A549 (cell line): ENCODE data around the gene CLSTN2.

Experiments used
- BHLHE40 ChIP-seq: IDR thresholded peaks from 2 replicates; pipeline ENCODE4 v1.6.1; 2012; ENCODE audit warnings: low read depth, low read length, inconsistent platforms
- EP300 ChIP-seq, 2 experiments: fragments of >200 bp; sonication (Bioruptor Twin); formaldehyde crosslinking; IDR thresholded peaks; 2 replicates in 1 of 2; 3 replicates in 1 of 2; pipeline ENCODE4 v1.6.1; 2016 to 2017
- FOSL2 ChIP-seq, 2 experiments: fragments of 450-650 bp in 1 of 2; fragments of >200 bp in 1 of 2; sonication (Bioruptor Twin) in 1 of 2; formaldehyde crosslinking; IDR thresholded peaks; 2 replicates each; pipeline versions ENCODE4 v1.5.0 to v1.6.1; 2016 to 2020; ENCODE audit warnings: mild to moderate bottlenecking in 1 of 2, moderate library complexity in 1 of 2
- JUN ChIP-seq, 2 experiments: fragments of >200 bp; sonication (Bioruptor Twin); formaldehyde crosslinking; IDR thresholded peaks; 2 replicates in 1 of 2; 3 replicates in 1 of 2; pipeline ENCODE4 v1.6.1; 2016 to 2017
- MAFK ChIP-seq: fragments of 450-650 bp; IDR thresholded peaks from 2 replicates; pipeline ENCODE4 v1.6.1; 2014; ENCODE audit not compliant: partially characterized antibody
- MYC ChIP-seq: IDR thresholded peaks from 2 replicates; pipeline ENCODE4 v1.6.1; 2012; ENCODE audit warnings: mild to moderate bottlenecking, inconsistent platforms, low read length, improper control_type of control experiment, borderline replicate concordance
- POLR2A ChIP-seq: IDR thresholded peaks from 2 replicates; pipeline ENCODE4 v1.6.1; 2012; ENCODE audit warnings: mild to moderate bottlenecking, low read length
- RCOR1 ChIP-seq: fragments of 150-350 bp; IDR thresholded peaks from 2 replicates; pipeline ENCODE4 v1.6.1; 2014; ENCODE audit warnings: antibody characterized with exemption, low read length, low read depth
- RFX5 ChIP-seq: fragments of 450-650 bp; IDR thresholded peaks from 2 replicates; pipeline ENCODE4 v1.7.1; 2014; ENCODE audit warnings: antibody characterized with exemption, mild to moderate bottlenecking, moderate library complexity
- SMC3 ChIP-seq: fragments of >200 bp; sonication (Bioruptor Twin); formaldehyde crosslinking; IDR thresholded peaks from 3 replicates; pipeline ENCODE4 v1.6.1; 2018; ENCODE audit warnings: inconsistent platforms
- TF ChIP-seq, protein P1 (sequence below): fragments of >200 bp; sonication (Bioruptor Twin); formaldehyde crosslinking; IDR thresholded peaks from 3 replicates; pipeline ENCODE4 v1.5.1; 2016
- TF ChIP-seq, protein P2 (sequence below): fragments of 150-350 bp; IDR thresholded peaks from 2 replicates; pipeline ENCODE4 v1.6.1; 2014; ENCODE audit warnings: low read depth, mild to moderate bottlenecking, low read length

- TF ChIP-seq JUN (IDR thresholded peaks at IDR 0.05) (no peak), POLR2A (no peak), MAFK (no peak), BHLHE40 (no peak), RCOR1 (no peak), RFX5 (no peak), EP300 (IDR thresholded peaks at IDR 0.05) (no peak), MYC (no peak), FOSL2 (IDR thresholded peaks at IDR 0.05) (no peak), FOSL2 (CRISPR knock-in tag; IDR thresholded peaks at IDR 0.05) (no peak), SMC3 (no peak)
- TF ChIP-seq, protein P1, sequence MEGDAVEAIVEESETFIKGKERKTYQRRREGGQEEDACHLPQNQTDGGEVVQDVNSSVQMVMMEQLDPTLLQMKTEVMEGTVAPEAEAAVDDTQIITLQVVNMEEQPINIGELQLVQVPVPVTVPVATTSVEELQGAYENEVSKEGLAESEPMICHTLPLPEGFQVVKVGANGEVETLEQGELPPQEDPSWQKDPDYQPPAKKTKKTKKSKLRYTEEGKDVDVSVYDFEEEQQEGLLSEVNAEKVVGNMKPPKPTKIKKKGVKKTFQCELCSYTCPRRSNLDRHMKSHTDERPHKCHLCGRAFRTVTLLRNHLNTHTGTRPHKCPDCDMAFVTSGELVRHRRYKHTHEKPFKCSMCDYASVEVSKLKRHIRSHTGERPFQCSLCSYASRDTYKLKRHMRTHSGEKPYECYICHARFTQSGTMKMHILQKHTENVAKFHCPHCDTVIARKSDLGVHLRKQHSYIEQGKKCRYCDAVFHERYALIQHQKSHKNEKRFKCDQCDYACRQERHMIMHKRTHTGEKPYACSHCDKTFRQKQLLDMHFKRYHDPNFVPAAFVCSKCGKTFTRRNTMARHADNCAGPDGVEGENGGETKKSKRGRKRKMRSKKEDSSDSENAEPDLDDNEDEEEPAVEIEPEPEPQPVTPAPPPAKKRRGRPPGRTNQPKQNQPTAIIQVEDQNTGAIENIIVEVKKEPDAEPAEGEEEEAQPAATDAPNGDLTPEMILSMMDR: no peak
- TF ChIP-seq, protein P2, sequence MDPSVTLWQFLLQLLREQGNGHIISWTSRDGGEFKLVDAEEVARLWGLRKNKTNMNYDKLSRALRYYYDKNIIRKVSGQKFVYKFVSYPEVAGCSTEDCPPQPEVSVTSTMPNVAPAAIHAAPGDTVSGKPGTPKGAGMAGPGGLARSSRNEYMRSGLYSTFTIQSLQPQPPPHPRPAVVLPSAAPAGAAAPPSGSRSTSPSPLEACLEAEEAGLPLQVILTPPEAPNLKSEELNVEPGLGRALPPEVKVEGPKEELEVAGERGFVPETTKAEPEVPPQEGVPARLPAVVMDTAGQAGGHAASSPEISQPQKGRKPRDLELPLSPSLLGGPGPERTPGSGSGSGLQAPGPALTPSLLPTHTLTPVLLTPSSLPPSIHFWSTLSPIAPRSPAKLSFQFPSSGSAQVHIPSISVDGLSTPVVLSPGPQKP: no peak
Measured at GRCh38 chr3:140085001-140085400, 150.0 kb downstream of the CLSTN2 start.
